Stimulated activated memory B cell treated with anti-CD40 and anti-IgM and Interleukin-4, amounts not matched to agents 10 μg/mL and 1 μg/mL and 100 μg/mL, for 72 hours (primary cell): ENCODE results near the gene DOCK10.
A peak's percentile ranks its signal among the peaks of the same experiment; 100 is the strongest.

ENCODE experiments used
- ATAC-seq: fragments of 150-1000 bp; cut with Tn5 transposase; 2 replicates; pipeline ENCODE4 v1.10.0; 2021
- H3K27ac Mint-ChIP-seq: one replicate; pipeline ENCODE4 v1.8.0; 2022; ENCODE audit warnings: mild to moderate bottlenecking, mixed read lengths
- H3K27me3 Mint-ChIP-seq: one replicate; pipeline ENCODE4 v1.8.0; 2022; ENCODE audit warnings: mixed read lengths
- H3K36me3 Mint-ChIP-seq: one replicate; pipeline ENCODE4 v1.8.0; 2022; ENCODE audit warnings: mixed read lengths
- H3K4me1 Mint-ChIP-seq: one replicate; pipeline ENCODE4 v1.8.0; 2022; ENCODE audit warnings: mixed read lengths
- H3K4me3 Mint-ChIP-seq: one replicate; pipeline ENCODE4 v1.8.0; 2022; ENCODE audit warnings: mild to moderate bottlenecking, moderate library complexity, mixed read lengths
- H3K9me3 Mint-ChIP-seq: one replicate; pipeline ENCODE4 v1.8.0; 2022; ENCODE audit warnings: mixed read lengths

DOCK10 gene

GRCh38 chr2:224887141-224887540 lies 155.1 kb downstream of the DOCK10 start:
- H3K36me3 Mint-ChIP-seq: peaks cover 76% of the 10 kb centered on the region
- no peak for ATAC-seq
- peaks cover 2% of the 10 kb centered on the region for H3K9me3 Mint-ChIP-seq
- H3K27me3 Mint-ChIP-seq: no peaks in the 10 kb centered on the region
- peaks cover 64% of the 10 kb centered on the region for H3K4me1 Mint-ChIP-seq
- H3K4me3 Mint-ChIP-seq: no peak overlapping the region
- H3K27ac Mint-ChIP-seq: no peak overlapping the region

GRCh38 chr2:224885836-224886547 lies 156.3 kb downstream of the DOCK10 start:
- peaks cover 2% of the 10 kb centered on the region for H3K9me3 Mint-ChIP-seq

GRCh38 chr2:224885291-224885690 lies 157.0 kb downstream of the DOCK10 start:
- ATAC-seq: no peak
- Mint-ChIP-seq H3K4me1 (peaks cover 56% of the 10 kb centered on the region), H3K9me3 (no peaks in the 10 kb centered on the region), H3K27ac (peak overlapping the region; percentile 84), H3K27me3 (no peaks in the 10 kb centered on the region), H3K36me3 (peaks cover 75% of the 10 kb centered on the region), H3K4me3 (no peak overlapping the region)

More at GRCh38 chr2:224885836-224886547, 156.3 kb downstream of the DOCK10 start:
- H3K4me3 Mint-ChIP-seq: no peak overlapping the region
- ATAC-seq: peak; percentile 54
- H3K27me3 Mint-ChIP-seq: no peaks in the 10 kb centered on the region
- peaks cover 63% of the 10 kb centered on the region for H3K4me1 Mint-ChIP-seq
- peaks cover 79% of the 10 kb centered on the region for H3K36me3 Mint-ChIP-seq
- H3K27ac Mint-ChIP-seq: peak overlapping the region; percentile 84

GRCh38 chr2:224884188-224884587 lies 158.1 kb downstream of the DOCK10 start:
- ATAC-seq: no peak
- no peaks in the 10 kb centered on the region for H3K27me3 Mint-ChIP-seq
- no peaks in the 10 kb centered on the region for H3K9me3 Mint-ChIP-seq
- peaks cover 72% of the 10 kb centered on the region for H3K36me3 Mint-ChIP-seq
- H3K27ac Mint-ChIP-seq: peak overlapping the region; percentile 60
- no peak overlapping the region for H3K4me3 Mint-ChIP-seq
- peaks cover 48% of the 10 kb centered on the region for H3K4me1 Mint-ChIP-seq

GRCh38 chr2:224883700-224884099 lies 158.6 kb downstream of the DOCK10 start:
- Mint-ChIP-seq H3K4me1 (peaks cover 47% of the 10 kb centered on the region), H3K4me3 (no peak overlapping the region), H3K27ac (peak overlapping the region; percentile 60), H3K36me3 (peaks cover 72% of the 10 kb centered on the region), H3K9me3 (no peaks in the 10 kb centered on the region), H3K27me3 (no peaks in the 10 kb centered on the region)
- no peak for ATAC-seq

GRCh38 chr2:224883172-224883516 lies 159.1 kb downstream of the DOCK10 start:
- H3K4me3 Mint-ChIP-seq: no peak overlapping the region
- no peaks in the 10 kb centered on the region for H3K27me3 Mint-ChIP-seq
- peak overlapping the region; percentile 60 for H3K27ac Mint-ChIP-seq
- H3K9me3 Mint-ChIP-seq: no peaks in the 10 kb centered on the region
- ATAC-seq: no peak
- H3K4me1 Mint-ChIP-seq: peaks cover 42% of the 10 kb centered on the region
- peaks cover 72% of the 10 kb centered on the region for H3K36me3 Mint-ChIP-seq

GRCh38 chr2:224882291-224883171 lies 159.7 kb downstream of the DOCK10 start:
- Mint-ChIP-seq H3K27ac (peak overlapping the region; percentile 60), H3K4me3 (no peak overlapping the region), H3K36me3 (peaks cover 77% of the 10 kb centered on the region), H3K9me3 (no peaks in the 10 kb centered on the region), H3K4me1 (peaks cover 42% of the 10 kb centered on the region), H3K27me3 (no peaks in the 10 kb centered on the region)
- peak; percentile 67 for ATAC-seq

GRCh38 chr2:224881846-224882245 lies 160.4 kb downstream of the DOCK10 start:
- ATAC-seq: no peak
- Mint-ChIP-seq H3K4me1 (peaks cover 48% of the 10 kb centered on the region), H3K9me3 (no peaks in the 10 kb centered on the region), H3K27me3 (no peaks in the 10 kb centered on the region), H3K27ac (peak overlapping the region; percentile 60), H3K36me3 (peaks cover 84% of the 10 kb centered on the region), H3K4me3 (no peak overlapping the region)

GRCh38 chr2:224876522-224876921 lies 165.7 kb downstream of the DOCK10 start:
- peaks cover 79% of the 10 kb centered on the region for H3K36me3 Mint-ChIP-seq
- peaks cover 1% of the 10 kb centered on the region for H3K9me3 Mint-ChIP-seq
- H3K27ac Mint-ChIP-seq: peak overlapping the region; percentile 73
- peak; percentile 64 for ATAC-seq
- no peaks in the 10 kb centered on the region for H3K27me3 Mint-ChIP-seq
- H3K4me3 Mint-ChIP-seq: peak overlapping the region; percentile 16
- H3K4me1 Mint-ChIP-seq: peaks cover 29% of the 10 kb centered on the region

GRCh38 chr2:224875841-224876240 lies 166.4 kb downstream of the DOCK10 start:
- Mint-ChIP-seq H3K9me3 (peaks cover 6% of the 10 kb centered on the region), H3K27ac (peak overlapping the region; percentile 73), H3K36me3 (peaks cover 81% of the 10 kb centered on the region), H3K4me1 (peaks cover 27% of the 10 kb centered on the region), H3K27me3 (no peaks in the 10 kb centered on the region), H3K4me3 (no peak overlapping the region)
- ATAC-seq: peak; percentile 66

GRCh38 chr2:224875153-224875552 lies 167.1 kb downstream of the DOCK10 start:
- Mint-ChIP-seq H3K36me3 (peaks cover 82% of the 10 kb centered on the region), H3K27me3 (no peaks in the 10 kb centered on the region), H3K9me3 (peaks cover 6% of the 10 kb centered on the region), H3K27ac (peak overlapping the region; percentile 73), H3K4me1 (peaks cover 27% of the 10 kb centered on the region), H3K4me3 (no peak overlapping the region)
- ATAC-seq: no peak

GRCh38 chr2:224871813-224872212 lies 170.5 kb downstream of the DOCK10 start:
- Mint-ChIP-seq H3K9me3 (peaks cover 6% of the 10 kb centered on the region), H3K27me3 (no peaks in the 10 kb centered on the region), H3K4me1 (peaks cover 24% of the 10 kb centered on the region), H3K36me3 (peaks cover 78% of the 10 kb centered on the region), H3K27ac (peak overlapping the region; percentile 13), H3K4me3 (no peak overlapping the region)
- no peak for ATAC-seq

GRCh38 chr2:224870341-224870740 lies 171.9 kb downstream of the DOCK10 start:
- H3K27ac Mint-ChIP-seq: no peak overlapping the region
- H3K27me3 Mint-ChIP-seq: no peaks in the 10 kb centered on the region
- no peak for ATAC-seq
- peaks cover 6% of the 10 kb centered on the region for H3K9me3 Mint-ChIP-seq
- H3K4me1 Mint-ChIP-seq: peaks cover 10% of the 10 kb centered on the region
- no peak overlapping the region for H3K4me3 Mint-ChIP-seq
- H3K36me3 Mint-ChIP-seq: peaks cover 79% of the 10 kb centered on the region

GRCh38 chr2:224869601-224870233 lies 172.6 kb downstream of the DOCK10 start:
- ATAC-seq: no peak
- Mint-ChIP-seq H3K4me3 (no peak overlapping the region), H3K4me1 (peaks cover 6% of the 10 kb centered on the region), H3K27me3 (no peaks in the 10 kb centered on the region), H3K36me3 (peaks cover 81% of the 10 kb centered on the region), H3K9me3 (peaks cover 6% of the 10 kb centered on the region), H3K27ac (no peak overlapping the region)

GRCh38 chr2:224865016-224865415 lies 177.3 kb downstream of the DOCK10 start:
- Mint-ChIP-seq H3K4me3 (no peak overlapping the region), H3K9me3 (no peaks in the 10 kb centered on the region), H3K27me3 (no peaks in the 10 kb centered on the region), H3K4me1 (peaks cover 6% of the 10 kb centered on the region), H3K36me3 (peaks cover 52% of the 10 kb centered on the region), H3K27ac (no peak overlapping the region)
- no peak for ATAC-seq
